ENCODE results near the gene MANBA.

Gene MANBA

GRCh38 chr4:102647117-102647516 is 113.7 kb downstream of the MANBA start:
- FAIRE-seq (no peak), DNase-seq (ENCODE audit: insufficient read length, low spot score) (no peak)
- TF ChIP-seq POU2F2 (IDR thresholded peaks at IDR 0.05; ENCODE audit: low read depth, low read length) (no peak), PAX5 (IDR thresholded peaks at IDR 0.05; ENCODE audit: insufficient read depth, low read length, severe bottlenecking) (no peak), SPI1 (IDR thresholded peaks at IDR 0.05; ENCODE audit: low read depth, low read length) (no peak), POLR2A (IDR thresholded peaks at IDR 0.05; ENCODE audit: low read depth, low read length) (no peak), TAF1 (IDR thresholded peaks at IDR 0.05; ENCODE audit: low read depth, low read length) (no peak), POLR2AphosphoS5 (IDR thresholded peaks at IDR 0.05; ENCODE audit: low read depth, low read length) (no peak)

- no peak for TF ChIP-seq POU2F2 (IDR thresholded peaks at IDR 0.05; ENCODE audit: low read depth, low read length)
- no peak for TF ChIP-seq POLR2A (IDR thresholded peaks at IDR 0.05; ENCODE audit: low read depth, low read length)
- TF ChIP-seq PAX5 (IDR thresholded peaks at IDR 0.05; ENCODE audit: insufficient read depth, low read length, severe bottlenecking), result no peak
- TF ChIP-seq POLR2AphosphoS5 (IDR thresholded peaks at IDR 0.05; ENCODE audit: low read depth, low read length), result no peak
- TF ChIP-seq TAF1 (IDR thresholded peaks at IDR 0.05; ENCODE audit: low read depth, low read length), result no peak
- TF ChIP-seq SPI1 (IDR thresholded peaks at IDR 0.05; ENCODE audit: low read depth, low read length), result no peak
- no peak for FAIRE-seq
- no peak for DNase-seq (ENCODE audit: insufficient read length, low spot score)
Observed at GRCh38 chr4:102642631-102643298, 118.0 kb downstream of the MANBA start.

GRCh38 chr4:102641793-102642192 is 119.0 kb downstream of the MANBA start:
- no peak for FAIRE-seq
- TF ChIP-seq TAF1 (IDR thresholded peaks at IDR 0.05; ENCODE audit: low read depth, low read length), result no peak
- no peak for TF ChIP-seq PAX5 (IDR thresholded peaks at IDR 0.05; ENCODE audit: insufficient read depth, low read length, severe bottlenecking)
- TF ChIP-seq SPI1 (IDR thresholded peaks at IDR 0.05; ENCODE audit: low read depth, low read length), result no peak

DNA sequence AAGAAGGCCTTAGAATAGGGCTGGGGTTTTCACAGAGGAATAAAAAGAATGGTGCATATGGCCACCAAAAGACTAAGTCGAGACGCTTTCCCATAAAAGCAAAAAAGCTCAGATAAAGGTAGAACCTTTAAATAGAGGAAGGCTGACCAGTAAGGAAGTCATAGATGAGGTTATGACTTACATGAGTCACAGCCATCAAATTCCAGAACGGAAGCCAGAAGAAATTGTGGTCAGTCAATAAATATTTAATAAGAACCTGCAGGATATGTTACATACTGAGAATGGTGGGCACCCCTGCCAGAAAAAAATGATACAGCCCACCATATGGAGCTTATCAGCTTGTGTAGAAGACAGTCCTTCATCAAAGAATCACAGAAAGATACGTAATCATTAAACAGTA is 120.1 kb downstream of the MANBA start:
- FAIRE-seq (no peak), DNase-seq (ENCODE audit: insufficient read length, low spot score) (no peak)
- no peak for TF ChIP-seq SPI1 (IDR thresholded peaks at IDR 0.05; ENCODE audit: low read depth, low read length)
- TF ChIP-seq POU2F2 (IDR thresholded peaks at IDR 0.05; ENCODE audit: low read depth, low read length), result no peak

More at GRCh38 chr4:102641793-102642192, 119.0 kb downstream of the MANBA start:
- no peak for DNase-seq (ENCODE audit: insufficient read length, low spot score)

- DNase-seq (ENCODE audit: insufficient read length, low spot score) (no peak), FAIRE-seq (no peak)
- TF ChIP-seq TAF1 (IDR thresholded peaks at IDR 0.05; ENCODE audit: low read depth, low read length) (no peak), POLR2A (IDR thresholded peaks at IDR 0.05; ENCODE audit: low read depth, low read length) (no peak), POLR2AphosphoS5 (IDR thresholded peaks at IDR 0.05; ENCODE audit: low read depth, low read length) (no peak), POU2F2 (IDR thresholded peaks at IDR 0.05; ENCODE audit: low read depth, low read length) (no peak), PAX5 (IDR thresholded peaks at IDR 0.05; ENCODE audit: insufficient read depth, low read length, severe bottlenecking) (no peak)
Observed at GRCh38 chr4:102639598-102639997, 121.2 kb downstream of the MANBA start.

GRCh38 chr4:102638621-102639020 is 122.1 kb downstream of the MANBA start:
- FAIRE-seq (no peak), DNase-seq (ENCODE audit: insufficient read length, low spot score) (no peak)
- TF ChIP-seq SPI1 (IDR thresholded peaks at IDR 0.05; ENCODE audit: low read depth, low read length) (no peak), POU2F2 (IDR thresholded peaks at IDR 0.05; ENCODE audit: low read depth, low read length) (no peak), POLR2A (IDR thresholded peaks at IDR 0.05; ENCODE audit: low read depth, low read length) (no peak), POLR2AphosphoS5 (IDR thresholded peaks at IDR 0.05; ENCODE audit: low read depth, low read length) (no peak), TAF1 (IDR thresholded peaks at IDR 0.05; ENCODE audit: low read depth, low read length) (no peak), PAX5 (IDR thresholded peaks at IDR 0.05; ENCODE audit: insufficient read depth, low read length, severe bottlenecking) (no peak)

GRCh38 chr4:102637391-102637790 is 123.4 kb downstream of the MANBA start:
- TF ChIP-seq POLR2AphosphoS5 (IDR thresholded peaks at IDR 0.05; ENCODE audit: low read depth, low read length), result no peak
- TF ChIP-seq POU2F2 (IDR thresholded peaks at IDR 0.05; ENCODE audit: low read depth, low read length), result no peak
- no peak for TF ChIP-seq PAX5 (IDR thresholded peaks at IDR 0.05; ENCODE audit: insufficient read depth, low read length, severe bottlenecking)
- no peak for TF ChIP-seq SPI1 (IDR thresholded peaks at IDR 0.05; ENCODE audit: low read depth, low read length)
- TF ChIP-seq TAF1 (IDR thresholded peaks at IDR 0.05; ENCODE audit: low read depth, low read length), result no peak
- TF ChIP-seq POLR2A (IDR thresholded peaks at IDR 0.05; ENCODE audit: low read depth, low read length), result no peak
- DNase-seq (ENCODE audit: insufficient read length, low spot score) (no peak), FAIRE-seq (no peak)

GRCh38 chr4:102633100-102633499 is 127.7 kb downstream of the MANBA start:
- no peak for FAIRE-seq
- no peak for DNase-seq (ENCODE audit: insufficient read length, low spot score)
- TF ChIP-seq TAF1 (IDR thresholded peaks at IDR 0.05; ENCODE audit: low read depth, low read length), result no peak
- no peak for TF ChIP-seq POLR2A (IDR thresholded peaks at IDR 0.05; ENCODE audit: low read depth, low read length)
- no peak for TF ChIP-seq SPI1 (IDR thresholded peaks at IDR 0.05; ENCODE audit: low read depth, low read length)
- TF ChIP-seq POU2F2 (IDR thresholded peaks at IDR 0.05; ENCODE audit: low read depth, low read length), result no peak
- no peak for TF ChIP-seq PAX5 (IDR thresholded peaks at IDR 0.05; ENCODE audit: insufficient read depth, low read length, severe bottlenecking)
- no peak for TF ChIP-seq POLR2AphosphoS5 (IDR thresholded peaks at IDR 0.05; ENCODE audit: low read depth, low read length)

DNA sequence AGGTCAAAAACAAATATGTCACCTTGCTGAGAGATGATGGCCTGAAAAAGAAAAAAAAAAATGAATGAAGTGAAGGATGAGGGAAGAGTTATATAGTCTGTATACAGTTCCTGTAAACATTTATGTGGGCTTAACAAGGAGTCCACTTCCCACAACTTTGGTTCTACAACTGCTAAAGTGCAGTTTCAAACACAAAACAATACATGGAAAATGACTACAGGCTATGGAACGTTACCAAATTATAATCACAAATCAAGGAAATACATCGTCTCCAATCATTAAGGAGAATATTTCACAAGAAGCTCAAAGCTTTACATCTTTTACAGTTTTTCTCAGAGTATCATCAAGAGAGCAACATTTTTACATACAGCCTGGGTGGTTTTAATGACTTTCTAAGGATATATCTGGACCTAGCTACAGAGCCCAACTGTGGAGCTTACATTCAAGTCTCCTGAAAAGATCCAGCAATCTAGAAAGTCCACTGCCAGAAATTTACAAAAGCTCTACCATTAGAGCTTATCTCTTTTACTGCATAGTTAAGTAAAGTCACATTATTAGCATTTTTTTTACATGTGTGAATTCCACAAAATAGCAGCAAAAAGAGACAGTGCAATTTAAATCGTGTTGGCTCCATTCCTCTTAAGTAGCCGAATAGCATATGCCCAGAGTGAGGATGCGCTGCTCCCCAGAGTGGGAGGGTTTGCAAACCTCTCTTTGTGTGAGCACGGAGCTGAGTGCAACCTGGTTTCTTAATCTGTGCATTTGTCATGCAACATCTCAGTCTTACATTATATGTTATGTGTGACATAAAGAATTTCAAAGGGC is 128.3 kb downstream of the MANBA start:
- no peak for FAIRE-seq
- TF ChIP-seq TAF1 (IDR thresholded peaks at IDR 0.05; ENCODE audit: low read depth, low read length), result no peak
- TF ChIP-seq POLR2AphosphoS5 (IDR thresholded peaks at IDR 0.05; ENCODE audit: low read depth, low read length), result no peak
- no peak for TF ChIP-seq POLR2A (IDR thresholded peaks at IDR 0.05; ENCODE audit: low read depth, low read length)
- no peak for TF ChIP-seq POU2F2 (IDR thresholded peaks at IDR 0.05; ENCODE audit: low read depth, low read length)
- TF ChIP-seq PAX5 (IDR thresholded peaks at IDR 0.05; ENCODE audit: insufficient read depth, low read length, severe bottlenecking), result no peak
- no peak for TF ChIP-seq SPI1 (IDR thresholded peaks at IDR 0.05; ENCODE audit: low read depth, low read length)

More for the DNA sequence above, 128.3 kb downstream of the MANBA start:
- DNase-seq (ENCODE audit: insufficient read length, low spot score), result no peak
